Measurements from ENCODE around the gene OMA1. TPM values are rescaled to one million over a fixed set of nuclear protein-coding genes. Genes with fewer than 3 reads are reported as not detected.

The OMA1 gene
- polyA plus RNA-seq, 2 donors = 10.6 to 19.5 TPM

DNA sequence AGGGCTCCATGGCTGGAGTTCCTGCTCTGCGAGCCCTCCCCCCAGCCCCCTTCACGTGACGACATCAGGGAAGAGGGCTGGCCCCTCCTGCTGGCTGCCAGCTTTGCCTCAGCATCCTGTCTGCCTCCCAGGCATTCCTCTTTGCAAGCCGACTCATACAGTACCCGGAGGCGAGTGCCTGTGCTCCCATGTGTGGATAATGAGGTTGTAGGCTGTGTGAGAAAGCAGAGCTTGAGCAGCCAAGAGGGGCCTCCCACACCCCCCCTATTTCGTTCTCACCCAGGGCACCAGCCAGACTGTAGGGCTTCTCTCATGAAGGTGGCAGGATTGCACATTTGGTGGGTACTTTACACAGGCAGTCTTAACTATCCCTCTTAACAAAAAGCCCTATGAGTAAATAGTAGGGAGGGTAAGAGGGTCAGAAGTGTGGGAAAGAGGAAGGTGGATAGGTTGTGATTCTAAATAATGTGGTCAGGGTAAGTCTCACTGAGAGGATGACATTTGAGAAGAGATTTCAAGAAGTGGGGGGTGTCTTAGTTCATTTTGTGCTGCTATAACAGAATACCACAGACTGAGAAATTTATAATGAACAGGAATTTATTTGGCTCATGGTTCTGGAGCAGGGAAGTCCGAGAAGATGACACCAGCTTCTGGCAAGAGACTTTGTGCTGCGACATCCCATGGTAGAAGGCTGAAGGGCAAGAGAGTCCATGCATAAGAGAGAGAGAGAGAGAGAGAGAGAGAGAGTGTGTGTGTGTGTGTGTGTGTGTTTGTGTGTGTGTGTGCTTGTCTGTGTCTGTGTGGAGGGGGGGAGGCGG is 113.5 kb downstream of the OMA1 start:
- H3K36me3 ChIP-seq (ENCODE audit: control insufficient read depth in 2 of 2, insufficient read depth in 2 of 2, low read length in 1 of 2) = no peaks in the 10 kb centered on the region
- no peak overlapping the region for H3K4me3 ChIP-seq (ENCODE audit: low read depth in 1 of 2, low read length in 2 of 2)
- peak overlapping the region in 1 of 2 donors; percentile 36 for H3K27ac ChIP-seq (ENCODE audit: low read depth in 2 of 2, low read length in 1 of 2)
- peaks cover 0 to 4% of the 10 kb centered on the region in 2 donors for H3K9me3 ChIP-seq (ENCODE audit: control insufficient read depth in 2 of 2, insufficient read depth in 1 of 2, low read depth in 1 of 2, low read length in 1 of 2)
- WGBS, 2 donors = 28 to 45% methylated on average over 10 of the region's 10 CpGs
- H3K27me3 ChIP-seq (ENCODE audit: control insufficient read depth in 1 of 2, insufficient read depth in 2 of 2, low read length in 2 of 2) = no peaks in the 10 kb centered on the region
- no peaks in the 10 kb centered on the region for H3K4me1 ChIP-seq (ENCODE audit: control insufficient read depth in 2 of 2, insufficient read depth in 2 of 2, low read length in 1 of 2)

DNA sequence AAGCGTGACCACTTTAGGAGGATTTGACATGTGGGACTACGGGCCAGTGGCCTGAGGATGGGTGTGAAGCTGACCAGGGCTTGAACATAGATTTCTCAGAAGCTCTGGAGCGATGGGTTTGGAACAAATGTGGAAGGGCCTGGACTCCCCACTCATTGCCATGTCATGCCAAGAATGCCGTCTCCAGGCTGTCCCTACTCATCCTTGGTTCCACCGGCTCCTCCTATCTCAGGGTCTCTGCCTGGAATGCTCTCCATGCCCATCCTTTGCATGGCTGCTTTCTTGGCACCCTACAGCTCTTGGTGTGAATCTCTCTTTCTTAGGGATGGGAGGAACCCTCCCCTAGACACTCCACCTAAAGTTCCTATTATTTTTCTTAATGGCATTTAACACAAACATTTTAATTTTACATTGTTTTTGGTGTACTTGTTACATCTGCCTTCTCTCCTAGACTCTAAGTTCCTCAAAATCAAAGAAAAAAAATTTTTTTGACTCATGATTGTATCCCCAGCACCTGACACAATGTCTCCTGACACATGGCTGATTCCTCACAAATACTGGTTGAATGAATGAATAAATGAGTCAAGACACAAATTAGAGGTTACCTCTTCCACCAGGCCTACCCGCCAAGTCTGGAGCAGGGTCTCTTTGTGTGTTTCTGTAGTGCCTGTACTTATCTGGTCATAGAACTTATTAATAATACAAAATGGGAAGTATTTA is 114.5 kb downstream of the OMA1 start:
- Histone ChIP-seq H3K36me3 (ENCODE audit: control insufficient read depth in 2 of 2, insufficient read depth in 2 of 2, low read length in 1 of 2) (no peaks in the 10 kb centered on the region), H3K4me1 (ENCODE audit: control insufficient read depth in 2 of 2, insufficient read depth in 2 of 2, low read length in 1 of 2) (no peaks in the 10 kb centered on the region), H3K27ac (ENCODE audit: low read depth in 2 of 2, low read length in 1 of 2) (no peak overlapping the region), H3K4me3 (ENCODE audit: low read depth in 1 of 2, low read length in 2 of 2) (no peak overlapping the region), H3K9me3 (ENCODE audit: control insufficient read depth in 2 of 2, insufficient read depth in 1 of 2, low read depth in 1 of 2, low read length in 1 of 2) (peaks cover 0 to 4% of the 10 kb centered on the region in 2 donors), H3K27me3 (ENCODE audit: control insufficient read depth in 1 of 2, insufficient read depth in 2 of 2, low read length in 2 of 2) (no peaks in the 10 kb centered on the region)
- WGBS, 2 donors = 87 to 94% methylated on average over 6 of the region's 6 CpGs

Other genes with a start within 250 kb of the OMA1 start
- gene TACSTD2, start 30.5 kb upstream of the OMA1 start, polyA plus RNA-seq = 1,000 to 10,000 TPM in 1 of 2 donors, 100 to 1,000 TPM in 1; 946 to 1,164 TPM
- 10 to 100 TPM in 1 of 2 donors, 1 to 10 TPM in 1; 6.5 to 12.4 TPM for gene MYSM1, start 153.3 kb upstream of the OMA1 start, polyA plus RNA-seq
- 10 to 100 TPM; 31.2 to 42.9 TPM for gene JUN, start 237.3 kb upstream of the OMA1 start, polyA plus RNA-seq